Stimulated activated CD4-positive, alpha-beta T cell treated with anti-CD3 and anti-CD28 coated beads, Interleukin-1b, Interleukin-23, amount 100 ng/mL, for 1 hour (primary cell): ENCODE measurements around the gene HAT1.
"Not testable (repeated sequence)": the region's sequence is repeated elsewhere in the genome, so short reads cannot be mapped to it uniquely, and the experiment has no call there.

Experiments
- DNase-seq, 2 donors: peaks; one replicate each; pipeline ENCODE4 v3.0.0-alpha.2; 2020; ENCODE audit warnings: low read depth in 2 of 2

Gene HAT1, protein sequence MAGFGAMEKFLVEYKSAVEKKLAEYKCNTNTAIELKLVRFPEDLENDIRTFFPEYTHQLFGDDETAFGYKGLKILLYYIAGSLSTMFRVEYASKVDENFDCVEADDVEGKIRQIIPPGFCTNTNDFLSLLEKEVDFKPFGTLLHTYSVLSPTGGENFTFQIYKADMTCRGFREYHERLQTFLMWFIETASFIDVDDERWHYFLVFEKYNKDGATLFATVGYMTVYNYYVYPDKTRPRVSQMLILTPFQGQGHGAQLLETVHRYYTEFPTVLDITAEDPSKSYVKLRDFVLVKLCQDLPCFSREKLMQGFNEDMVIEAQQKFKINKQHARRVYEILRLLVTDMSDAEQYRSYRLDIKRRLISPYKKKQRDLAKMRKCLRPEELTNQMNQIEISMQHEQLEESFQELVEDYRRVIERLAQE

DNA sequence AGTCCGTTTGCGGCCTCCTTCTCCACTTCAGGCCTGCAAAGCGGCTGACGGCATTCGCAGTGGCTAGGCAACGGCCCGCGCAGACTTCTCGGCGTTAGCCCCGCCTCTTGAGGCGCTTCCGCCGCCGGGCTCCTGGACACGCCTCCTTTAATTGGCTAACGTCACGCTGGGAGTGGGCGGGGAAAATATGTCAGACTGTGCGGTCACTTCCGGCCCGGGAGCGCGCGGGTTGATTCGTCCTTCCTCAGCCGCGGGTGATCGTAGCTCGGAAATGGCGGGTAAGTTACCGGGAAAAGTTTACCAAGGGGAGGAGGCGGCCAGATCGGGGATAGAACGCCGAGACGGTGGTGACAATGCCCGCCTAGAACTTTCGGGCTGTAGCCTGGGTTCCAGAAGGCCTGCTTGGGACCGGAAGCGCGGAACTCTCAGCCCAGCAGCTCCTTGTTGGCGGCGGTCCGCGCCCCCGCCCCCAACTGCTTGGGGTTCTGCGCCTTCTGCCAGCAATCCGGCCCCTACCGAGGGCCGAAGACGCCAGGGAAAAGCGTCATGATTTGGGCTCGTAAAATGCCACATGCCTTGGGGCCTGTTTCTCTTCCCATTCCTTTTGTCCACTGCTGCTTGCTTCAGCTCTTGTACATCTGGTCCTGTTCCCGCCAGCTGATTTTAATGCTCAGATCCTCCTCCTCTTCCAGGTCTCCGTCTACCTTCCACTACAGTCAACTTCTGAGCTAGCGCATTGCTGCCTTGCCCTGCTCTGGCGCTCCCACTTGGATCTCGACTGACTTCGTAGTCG, at the start of gene HAT1:
Gene HAT1, plus strand, starts transcription at position 232 of the 793 bp plus-strand sequence. Its CDS starts 40 bp downstream, at position 272.
- peak; percentile 87 to 98 for DNase-seq

DNA sequence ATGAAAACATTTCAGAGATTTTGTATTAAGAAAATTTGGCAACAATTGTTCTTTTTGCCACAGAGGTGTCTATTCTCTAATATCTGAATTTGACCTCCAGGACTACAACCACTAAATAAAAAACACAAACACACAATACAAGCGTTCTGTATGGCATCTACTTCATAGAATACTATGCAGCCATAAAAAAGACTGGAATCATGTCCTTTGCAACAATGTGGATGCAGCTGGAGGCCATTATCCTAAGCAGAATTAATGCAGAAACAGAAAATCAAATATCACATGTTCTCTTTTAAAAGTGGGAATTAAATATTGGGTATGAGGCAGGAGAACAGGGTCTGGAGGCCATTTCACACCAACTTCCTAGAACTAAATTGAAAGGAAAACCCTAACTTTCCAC, 47.7 kb upstream of the HAT1 start:
- DNase-seq: no peak

DNA sequence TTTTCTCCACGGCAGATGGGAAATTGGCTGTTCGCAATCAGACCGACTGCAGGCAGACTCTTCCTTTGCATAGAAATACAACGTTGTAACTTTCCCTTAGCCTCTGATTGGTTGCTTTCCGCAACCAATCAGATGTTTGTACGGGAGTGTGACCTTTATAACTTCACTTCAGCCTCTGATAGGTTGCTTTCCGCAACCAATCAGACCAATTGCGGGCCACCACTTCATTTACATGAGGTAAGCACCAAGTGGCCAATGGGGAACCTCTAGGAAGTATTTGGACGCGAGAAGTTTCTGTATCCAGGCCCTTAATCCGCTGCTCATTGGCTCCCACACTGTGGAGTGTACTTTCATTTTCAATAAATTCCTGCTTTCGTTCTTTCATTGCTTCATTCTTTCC, 47.3 kb upstream of the HAT1 start:
- no peak for DNase-seq

- DNase-seq: no peak
Measured at GRCh38 chr2:171878481-171878993, 43.7 kb upstream of the HAT1 start.

GRCh38 chr2:171879865-171880264, 42.4 kb upstream of the HAT1 start:
- no peak for DNase-seq

DNA sequence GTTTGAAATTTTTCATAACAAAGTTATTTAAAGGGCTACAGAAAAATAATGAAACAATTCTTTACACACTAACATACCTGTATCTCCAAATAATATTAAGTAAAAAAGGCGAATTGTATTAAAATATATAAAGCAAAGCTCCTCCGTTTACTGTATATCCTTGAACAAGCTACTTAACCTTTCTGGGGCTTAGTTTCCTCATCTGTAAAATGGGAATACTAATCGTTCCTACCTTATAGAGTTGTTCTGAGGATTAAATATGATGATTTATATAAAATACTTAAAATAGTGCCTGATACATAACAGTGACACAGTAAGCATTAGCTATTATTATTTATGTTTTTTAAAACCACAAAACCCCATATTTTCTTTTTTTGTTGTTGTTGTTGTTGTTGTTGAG, 41.5 kb upstream of the HAT1 start:
- DNase-seq: no peak

GRCh38 chr2:171882089-171882769, 40.0 kb upstream of the HAT1 start:
- DNase-seq: no peak

- DNase-seq: no peak
Measured at GRCh38 chr2:171883275-171883893, 38.9 kb upstream of the HAT1 start.

- DNase-seq: no peak
Measured at GRCh38 chr2:171889333-171889732, 32.9 kb upstream of the HAT1 start.

DNA sequence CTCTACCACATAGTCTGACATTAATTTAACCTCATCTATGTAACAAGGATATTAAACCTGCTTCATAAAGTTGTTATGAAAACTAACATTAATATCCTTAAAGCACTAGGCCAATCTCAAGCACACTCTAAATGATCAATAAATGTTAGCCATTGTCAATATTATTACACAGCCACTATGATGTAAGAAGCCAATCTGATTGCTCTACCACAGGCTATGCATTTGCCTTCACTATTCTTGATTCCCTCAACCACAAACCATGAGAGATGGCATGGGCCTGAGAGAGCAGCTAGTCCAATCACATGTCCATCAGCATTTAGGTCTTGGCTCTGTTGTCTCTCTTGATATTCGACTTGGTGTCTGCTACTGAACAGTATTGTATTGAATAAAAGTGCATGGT, 32.5 kb upstream of the HAT1 start:
- no peak for DNase-seq

DNA sequence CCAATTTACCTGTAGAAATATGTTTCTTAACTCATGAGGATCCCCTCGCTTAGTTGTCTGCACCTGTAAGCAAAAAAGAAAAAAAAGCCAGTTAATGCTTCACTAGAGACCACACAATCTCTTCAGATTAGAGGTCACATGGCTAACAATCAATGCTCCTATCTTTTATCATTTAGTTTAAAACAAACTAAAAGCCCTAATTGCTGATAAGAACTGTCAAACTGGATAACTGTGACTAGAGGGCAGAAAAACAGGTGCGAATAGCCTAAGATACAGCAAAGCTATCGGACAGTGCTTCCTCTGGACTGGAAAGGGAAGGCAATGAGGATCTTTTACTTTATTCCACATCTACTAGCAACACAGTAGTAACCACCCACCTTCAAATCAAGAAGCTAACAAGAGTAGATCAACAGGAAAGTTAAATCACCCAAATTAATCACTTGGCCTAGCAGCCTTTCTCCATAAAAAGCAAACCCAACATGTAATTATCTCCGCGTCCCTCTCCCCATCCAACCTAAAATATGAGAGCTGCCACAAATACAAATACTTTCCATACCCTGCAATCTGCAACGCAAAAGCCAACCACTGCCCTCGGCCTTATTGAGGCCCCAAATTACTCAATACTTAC, 29.0 kb upstream of the HAT1 start:
- DNase-seq: no peak

- DNase-seq: peak; percentile 27 to 39
Measured at GRCh38 chr2:171893824-171894611, 28.2 kb upstream of the HAT1 start, which contains the start of gene SLC25A12. Gene SLC25A12, minus strand, starts transcription at chr2:171894244. Its CDS starts 30 bp downstream, at chr2:171894214.

GRCh38 chr2:171894612-171894947, 27.7 kb upstream of the HAT1 start:
- no peak for DNase-seq

GRCh38 chr2:171895786-171896185, 26.5 kb upstream of the HAT1 start:
- no peak for DNase-seq

GRCh38 chr2:171899623-171900282, 22.5 kb upstream of the HAT1 start:
- DNase-seq: not testable (repeated sequence)

GRCh38 chr2:171902840-171903420, 19.3 kb upstream of the HAT1 start:
- no peak for DNase-seq

DNA sequence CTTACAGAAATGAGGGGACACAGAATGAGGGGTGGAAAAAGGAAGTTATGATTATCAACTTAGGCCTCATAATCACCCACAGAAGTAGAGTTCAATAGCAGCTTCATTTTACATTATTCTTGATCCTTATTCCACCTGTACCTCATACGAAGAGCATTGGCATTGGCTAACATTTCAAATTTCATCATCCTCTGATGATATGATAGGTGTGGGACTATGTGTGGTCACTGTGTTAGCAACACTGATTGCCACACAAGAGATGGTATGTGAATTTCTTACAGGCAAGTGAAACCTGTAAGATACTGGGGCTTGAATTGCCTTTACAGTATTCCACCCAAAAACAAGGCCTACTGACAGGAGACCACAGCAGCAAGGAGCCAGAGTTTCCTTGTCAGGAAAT, 14.0 kb upstream of the HAT1 start:
- DNase-seq: no peak

GRCh38 chr2:171909266-171909665, 13.0 kb upstream of the HAT1 start:
- DNase-seq: no peak

GRCh38 chr2:171910494-171910893, 11.8 kb upstream of the HAT1 start:
- DNase-seq: no peak

DNA sequence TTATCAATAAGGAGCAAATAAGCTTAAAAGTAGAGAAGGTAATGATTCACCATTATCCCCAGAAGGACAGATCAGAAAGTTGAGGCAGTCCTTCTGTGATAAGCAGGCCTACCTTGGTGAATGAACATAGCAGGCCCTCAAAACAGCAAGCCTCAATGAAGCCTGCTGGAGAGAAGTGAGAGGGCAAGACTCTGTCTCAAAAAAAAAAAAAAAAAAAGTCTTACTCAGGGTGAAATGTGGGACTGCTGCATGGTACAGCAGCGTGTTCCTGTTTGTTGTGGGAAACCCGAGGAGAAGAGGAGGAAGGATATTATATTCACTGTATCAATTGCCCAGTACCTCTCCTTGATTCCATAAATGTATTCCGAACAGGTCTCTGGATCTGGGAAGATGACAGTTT, 8.7 kb upstream of the HAT1 start:
- no peak for DNase-seq
